Fibroblast of lung (primary cell): Measurements from ENCODE around the gene POU3F3.

Source experiments
- EZH2 ChIP-seq: IDR thresholded peaks from 2 replicates; pipeline ENCODE4 v1.5.1; 2012; ENCODE audit warnings: low read length, control low read depth, mild to moderate bottlenecking; ENCODE audit errors: missing control alignments
- TF ChIP-seq, protein P1 (sequence below), 2 donors: IDR thresholded peaks in 1 of 2; conservative IDR thresholded peaks in 1 of 2; 1 replicate in 1 of 2; 2 replicates in 1 of 2; pipeline ENCODE4 v1.5.1; 2011 to 2012; ENCODE audit warnings: low read length in 2 of 2, control low read depth in 1 of 2, inconsistent platforms in 1 of 2, low read depth in 1 of 2, mild to moderate bottlenecking in 1 of 2

DNA sequence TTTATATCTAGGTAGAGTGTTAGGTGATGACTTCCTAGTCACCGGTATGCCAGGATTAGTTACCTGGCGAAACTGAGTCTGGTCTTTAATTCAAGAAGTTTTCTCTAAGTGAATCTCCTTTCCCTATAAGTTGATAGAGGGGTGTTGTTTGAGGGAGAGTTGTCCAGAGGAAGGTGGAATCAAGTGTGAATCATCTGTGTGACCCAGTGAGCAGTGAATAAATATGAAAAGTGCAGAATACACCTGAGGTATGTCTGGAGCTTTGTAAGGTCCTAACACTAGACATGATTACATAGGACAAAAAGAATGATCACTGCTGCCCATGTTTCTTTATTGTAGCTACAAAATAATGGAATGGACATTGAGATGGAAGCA is 11.2 kb downstream of the POU3F3 start:
- TF ChIP-seq, protein P1, sequence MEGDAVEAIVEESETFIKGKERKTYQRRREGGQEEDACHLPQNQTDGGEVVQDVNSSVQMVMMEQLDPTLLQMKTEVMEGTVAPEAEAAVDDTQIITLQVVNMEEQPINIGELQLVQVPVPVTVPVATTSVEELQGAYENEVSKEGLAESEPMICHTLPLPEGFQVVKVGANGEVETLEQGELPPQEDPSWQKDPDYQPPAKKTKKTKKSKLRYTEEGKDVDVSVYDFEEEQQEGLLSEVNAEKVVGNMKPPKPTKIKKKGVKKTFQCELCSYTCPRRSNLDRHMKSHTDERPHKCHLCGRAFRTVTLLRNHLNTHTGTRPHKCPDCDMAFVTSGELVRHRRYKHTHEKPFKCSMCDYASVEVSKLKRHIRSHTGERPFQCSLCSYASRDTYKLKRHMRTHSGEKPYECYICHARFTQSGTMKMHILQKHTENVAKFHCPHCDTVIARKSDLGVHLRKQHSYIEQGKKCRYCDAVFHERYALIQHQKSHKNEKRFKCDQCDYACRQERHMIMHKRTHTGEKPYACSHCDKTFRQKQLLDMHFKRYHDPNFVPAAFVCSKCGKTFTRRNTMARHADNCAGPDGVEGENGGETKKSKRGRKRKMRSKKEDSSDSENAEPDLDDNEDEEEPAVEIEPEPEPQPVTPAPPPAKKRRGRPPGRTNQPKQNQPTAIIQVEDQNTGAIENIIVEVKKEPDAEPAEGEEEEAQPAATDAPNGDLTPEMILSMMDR (conservative IDR thresholded peaks at IDR 0.05 in 1 of 2, IDR thresholded peaks at IDR 0.05 in 1 of 2; ENCODE audit: low read depth in 1 of 2, low read length in 2 of 2) = no peak
- TF ChIP-seq EZH2 = no peak
